ENCODE measurements around the gene POU5F1. TPM values are rescaled to one million over a fixed set of nuclear protein-coding genes. Genes with fewer than 3 reads are reported as not detected.
"Not testable (repeated sequence)": the region's sequence is repeated elsewhere in the genome, so short reads cannot be mapped to it uniquely, and the experiment has no call there.

Gene POU5F1
- total RNA-seq, 2 donors from 2014 or later: 4.9 to 37.6 TPM

- intact Hi-C loops (cut with DNase I): no loop called here
- Histone ChIP-seq H3K9me3 (no peaks in the 10 kb centered on the region), H3K4me1 (peaks cover 15% of the 10 kb centered on the region), H3K27me3 (no peaks in the 10 kb centered on the region), H3K4me3 (no peak overlapping the region), H3K27ac (no peak overlapping the region), H3K36me3 (replicated peaks in 1 of 2; ENCODE audit: insufficient read depth in 1 of 2, low read depth in 2 of 2) (peaks cover 0 to 2% of the 10 kb centered on the region in 2 donors)
- DNase-seq: no peak
- ATAC-seq: no peak
- no peak for TF ChIP-seq CTCF (IDR thresholded peaks at IDR 0.05)
- TF ChIP-seq POLR2A (IDR thresholded peaks at IDR 0.05): no peak
- 79 to 90% methylated on average over 3 of the region's 3 CpGs for WGBS, 2 donors
These were observed 1.9 kb downstream of the POU5F1 start for GRCh38 chr6:31168606-31169005.

GRCh38 chr6:31165986-31166385 lies 4.5 kb downstream of the POU5F1 start:
- intact Hi-C loops (cut with DNase I): no loop called here
- TF ChIP-seq POLR2A (IDR thresholded peaks at IDR 0.05) (no peak), CTCF (IDR thresholded peaks at IDR 0.05) (no peak)
- ATAC-seq: no peak
- Histone ChIP-seq H3K4me3 (no peak overlapping the region), H3K36me3 (replicated peaks in 1 of 2; ENCODE audit: insufficient read depth in 1 of 2, low read depth in 2 of 2) (peaks cover 0 to 2% of the 10 kb centered on the region in 2 donors), H3K9me3 (no peaks in the 10 kb centered on the region), H3K4me1 (peaks cover 9% of the 10 kb centered on the region), H3K27ac (no peak overlapping the region), H3K27me3 (no peaks in the 10 kb centered on the region)
- WGBS, 2 donors: 78 to 82% methylated on average over 5 of the region's 5 CpGs
- DNase-seq: no peak

GRCh38 chr6:31165064-31165832 lies 5.2 kb downstream of the POU5F1 start:
- intact Hi-C loops (cut with DNase I); DNase-seq: not testable (repeated sequence)
- 81 to 89% methylated on average over 12 to 17 of the region's 17 CpGs for WGBS, 2 donors

GRCh38 chr6:31164475-31165063 lies 5.9 kb downstream of the POU5F1 start:
- H3K4me3 ChIP-seq; H3K9me3 ChIP-seq; H3K36me3 ChIP-seq (replicated peaks in 1 of 2; ENCODE audit: insufficient read depth in 1 of 2, low read depth in 2 of 2); H3K27ac ChIP-seq; H3K27me3 ChIP-seq; intact Hi-C loops (cut with DNase I); ATAC-seq; DNase-seq: not testable (repeated sequence)
- peaks cover 12% of the 10 kb centered on the region for H3K4me1 ChIP-seq
- 87 to 91% methylated on average over 8 to 9 of the region's 9 CpGs for WGBS, 2 donors

More at GRCh38 chr6:31165064-31165832, 5.2 kb downstream of the POU5F1 start:
- H3K27me3 ChIP-seq; H3K36me3 ChIP-seq (replicated peaks in 1 of 2; ENCODE audit: insufficient read depth in 1 of 2, low read depth in 2 of 2); H3K4me1 ChIP-seq; H3K9me3 ChIP-seq; H3K4me3 ChIP-seq; H3K27ac ChIP-seq; ATAC-seq: not testable (repeated sequence)

- TF ChIP-seq POLR2A (IDR thresholded peaks at IDR 0.05): no peak
- no peak for TF ChIP-seq CTCF (IDR thresholded peaks at IDR 0.05)
- DNase-seq (peak; percentile 57 to 87 (median 75)), ATAC-seq (peak; percentile 76)
- Histone ChIP-seq H3K4me1 (peaks cover 19% of the 10 kb centered on the region), H3K27ac (peak overlapping the region in 2 of 4 donors; percentile 27 to 47), H3K9me3 (no peaks in the 10 kb centered on the region), H3K27me3 (no peaks in the 10 kb centered on the region), H3K36me3 (replicated peaks in 1 of 2; ENCODE audit: insufficient read depth in 1 of 2, low read depth in 2 of 2) (peaks cover 0 to 2% of the 10 kb centered on the region in 2 donors), H3K4me3 (no peak overlapping the region)
- intact Hi-C loops (cut with DNase I): no loop called here
These were observed 6.6 kb downstream of the POU5F1 start for GRCh38 chr6:31163922-31164321.
